DOHH2 (cell line): ENCODE measurements around the gene PATJ.

Source experiments
- CTCF ChIP-seq: fragments of 200-600 bp; sonication (generic); IDR thresholded peaks from one replicate; pipeline ENCODE4 v1.5.1; 2014; ENCODE audit warnings: antibody characterized with exemption, mild to moderate bottlenecking, low read depth, low read length; ENCODE audit not compliant: poor library complexity, severe bottlenecking
- EZH2phosphoT487 ChIP-seq: fragments of 200-600 bp; sonication (generic); IDR thresholded peaks from 2 replicates; pipeline ENCODE4 v1.6.1; 2017; ENCODE audit warnings: borderline replicate concordance, mild to moderate bottlenecking, antibody characterized with exemption, low read length, moderate library complexity, mixed read lengths

- TF ChIP-seq CTCF (no peak), EZH2phosphoT487 (no peak)
These were observed 145.8 kb downstream of the PATJ start for GRCh38 chr1:61887931-61888564.
